Stimulated activated CD8-positive, alpha-beta memory T cell treated with anti-CD3 and anti-CD28 coated beads, Interleukin-12 subunit alpha, Interleukin-12 subunit beta, amount 100 ng/mL, for 24 hours (primary cell): ENCODE data around the gene TBC1D2.
"Not testable (repeated sequence)": the region's sequence is repeated elsewhere in the genome, so short reads cannot be mapped to it uniquely, and the experiment has no call there.

ENCODE experiments used
- DNase-seq: peaks from one replicate; pipeline ENCODE4 v3.0.0-alpha.2; 2020; ENCODE audit errors: extremely low read depth

The TBC1D2 gene

GRCh38 chr9:98187926-98188325, 67.5 kb downstream of the TBC1D2 start:
- DNase-seq, result no peak

DNA sequence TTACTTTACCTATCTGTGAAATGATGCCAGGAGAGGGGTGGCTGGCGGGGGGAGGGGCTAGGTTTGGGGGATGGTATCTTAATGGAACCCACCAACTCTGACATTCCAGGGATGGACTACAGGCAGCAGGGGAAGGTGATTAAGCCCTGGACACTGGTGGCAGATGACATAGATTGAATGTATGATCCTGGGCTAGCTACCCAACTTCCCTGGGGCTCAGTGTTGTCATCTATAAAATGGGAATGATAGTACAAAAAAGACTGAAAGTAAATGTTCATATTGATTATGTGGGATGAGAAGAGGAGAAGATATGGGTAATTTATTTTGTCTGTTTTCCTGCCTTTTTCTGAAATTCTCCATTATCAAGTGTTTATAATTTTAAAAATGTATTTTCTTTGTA, 69.2 kb downstream of the TBC1D2 start:
- no peak for DNase-seq

GRCh38 chr9:98185611-98186171, 69.8 kb downstream of the TBC1D2 start:
- no peak for DNase-seq

GRCh38 chr9:98185021-98185567, 70.4 kb downstream of the TBC1D2 start:
- no peak for DNase-seq

DNA sequence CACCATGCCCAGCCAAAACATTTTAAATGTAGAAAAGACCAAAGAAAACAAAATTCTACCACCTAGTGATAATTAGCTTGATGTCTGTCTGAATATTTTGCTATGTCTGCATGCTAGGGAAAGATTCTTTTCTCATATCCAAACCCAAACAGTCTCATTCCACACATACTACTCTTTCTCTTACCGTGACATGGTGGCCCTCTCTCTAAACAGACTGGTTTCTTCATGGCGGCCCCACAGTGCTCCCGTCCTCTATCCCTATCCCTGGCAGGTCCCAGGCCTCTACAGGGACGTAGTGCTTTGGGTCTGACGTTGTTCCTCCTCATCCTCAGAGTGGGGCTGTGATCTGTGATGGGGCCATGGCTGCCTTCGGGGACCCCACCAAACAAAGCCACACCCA, 71.1 kb downstream of the TBC1D2 start:
- DNase-seq, result no peak

DNA sequence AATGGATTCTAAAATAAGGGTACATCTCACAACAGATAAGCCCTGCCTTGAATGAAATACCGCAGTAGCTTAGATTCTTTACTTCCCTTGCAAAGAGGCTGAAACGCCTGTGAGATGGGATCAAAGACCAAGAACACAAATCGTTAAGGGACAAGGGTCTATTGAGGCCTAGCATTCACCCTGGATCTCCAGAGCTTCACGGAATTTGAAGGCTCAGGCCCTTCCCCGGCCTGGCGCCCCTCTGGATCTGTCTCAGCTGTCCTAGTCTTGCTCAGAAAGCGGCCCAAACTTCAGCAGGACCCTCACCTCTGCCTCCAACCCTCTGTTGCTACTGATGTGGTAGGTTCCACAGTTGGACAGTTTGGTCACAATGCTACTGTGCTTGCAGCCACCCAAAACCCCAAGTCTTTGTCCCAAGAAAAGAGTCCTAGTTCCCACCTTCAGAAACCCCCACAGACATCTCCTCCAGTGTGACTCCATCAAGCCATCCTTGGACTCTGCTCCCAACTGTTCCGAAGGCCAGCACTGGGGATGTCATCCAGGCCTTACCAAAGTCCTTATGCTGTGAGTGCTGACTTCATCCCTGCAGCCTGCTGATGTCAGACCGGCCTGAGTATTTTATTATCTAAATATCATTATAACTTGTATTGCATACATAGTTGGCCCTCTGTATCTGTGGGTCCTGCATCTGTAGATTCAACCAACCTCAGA, 72.4 kb downstream of the TBC1D2 start:
- no peak for DNase-seq

DNA sequence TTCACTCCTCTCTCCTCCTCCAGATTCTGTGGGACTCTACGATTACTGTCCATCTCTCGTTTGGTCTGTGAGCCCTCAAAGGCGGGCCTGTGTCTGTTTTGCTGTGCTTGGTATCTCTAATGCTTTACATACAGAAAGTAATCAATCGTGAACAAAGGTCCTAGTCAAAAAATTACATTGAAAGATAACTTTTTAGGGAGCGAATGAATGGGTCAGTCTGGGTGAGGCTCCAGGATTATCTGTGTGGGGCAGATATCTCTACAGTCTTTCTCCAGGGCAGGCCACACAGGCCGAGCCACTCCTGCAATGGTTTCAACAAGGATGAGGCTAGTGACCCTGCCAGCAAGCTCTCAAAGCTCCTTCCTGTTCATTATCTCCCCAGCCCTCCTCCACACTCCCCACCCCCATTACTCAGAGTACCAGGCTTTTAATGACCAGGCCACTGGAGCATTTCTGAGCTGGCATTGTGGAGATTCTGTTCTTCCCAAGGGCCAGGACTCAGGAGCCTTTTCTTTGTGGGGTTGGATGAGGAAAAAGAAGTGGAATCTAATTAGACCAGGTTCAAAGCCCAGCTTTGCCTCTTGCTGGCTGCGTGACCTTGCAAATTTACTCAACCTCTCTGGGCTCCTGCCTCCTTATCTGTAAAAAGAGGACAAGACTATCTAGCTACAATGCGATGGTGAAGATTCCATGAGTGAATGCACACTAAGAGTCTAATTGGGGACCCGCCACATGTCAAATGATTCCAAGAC, 73.2 kb downstream of the TBC1D2 start:
- no peak for DNase-seq

GRCh38 chr9:98181746-98182068, 73.7 kb downstream of the TBC1D2 start:
- DNase-seq, result no peak

DNA sequence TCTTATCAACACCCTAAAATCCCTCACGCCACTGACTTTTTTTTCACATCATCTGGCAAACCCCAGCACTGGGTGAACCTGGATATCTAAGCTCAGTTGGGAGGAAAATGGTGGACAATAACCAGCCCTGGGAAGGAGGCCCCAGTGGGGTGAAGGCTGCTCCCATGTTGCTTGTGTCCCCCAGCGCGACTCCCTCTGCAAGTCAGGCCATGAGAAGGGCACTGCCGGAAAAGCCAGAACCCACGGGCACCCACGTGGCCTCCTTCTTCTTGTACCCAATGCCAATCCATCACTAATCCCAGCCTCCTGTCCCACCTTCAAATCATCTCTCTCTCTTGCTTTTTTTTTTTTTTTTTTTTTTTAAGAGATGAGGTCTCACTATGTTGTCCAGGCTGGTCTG, 74.5 kb downstream of the TBC1D2 start:
- no peak for DNase-seq

DNA sequence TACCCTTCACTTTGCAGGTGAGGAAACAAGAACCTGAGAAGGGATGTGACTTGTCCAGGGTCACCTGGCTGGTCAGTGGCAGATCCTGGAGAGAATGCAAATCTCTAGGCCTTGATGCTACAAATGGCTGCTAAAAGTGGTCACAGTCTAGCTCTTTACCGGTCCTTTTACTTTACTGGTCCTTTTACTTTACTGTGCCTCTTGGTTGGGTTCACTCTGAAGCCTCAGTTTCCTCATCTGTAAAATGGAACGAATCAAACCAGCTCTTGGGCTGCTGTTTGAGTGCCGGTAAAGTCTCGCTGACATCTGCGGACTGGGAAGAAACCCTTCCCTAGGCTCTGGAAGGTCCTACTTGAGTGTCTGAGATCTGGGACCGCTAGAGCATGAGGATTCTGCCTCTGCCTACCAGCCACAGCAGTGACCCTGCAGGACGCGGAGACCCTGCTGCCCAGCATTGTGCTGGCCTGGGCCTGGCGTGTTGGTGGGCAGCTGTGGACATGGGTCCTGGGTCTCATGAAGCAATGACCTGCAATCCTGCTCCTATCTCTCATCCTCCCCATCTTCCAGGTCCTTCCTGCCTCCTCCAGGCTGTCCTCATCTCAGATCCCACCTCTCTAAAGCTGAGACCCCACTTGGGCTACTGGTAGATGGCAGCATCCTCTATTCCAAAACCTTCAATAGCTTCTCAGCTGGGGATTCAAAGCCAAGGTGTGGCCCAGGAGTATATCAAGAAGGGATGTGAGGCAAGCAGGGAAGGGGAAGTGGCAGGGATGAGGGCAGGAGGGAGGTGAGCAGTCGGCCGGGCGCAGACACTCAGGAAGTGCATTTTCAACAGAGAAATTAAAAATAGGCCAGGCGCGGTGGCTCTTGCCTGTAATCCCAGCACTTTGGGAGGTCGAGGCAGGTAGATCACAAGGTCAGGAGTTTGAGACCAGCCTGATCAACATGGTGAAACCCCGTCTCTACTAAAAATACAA, 76.3 kb downstream of the TBC1D2 start:
- DNase-seq, result no peak

- DNase-seq, result no peak
Observed at GRCh38 chr9:98176391-98177259, 78.8 kb downstream of the TBC1D2 start.

GRCh38 chr9:98175762-98176161, 79.7 kb downstream of the TBC1D2 start:
- no peak for DNase-seq

DNA sequence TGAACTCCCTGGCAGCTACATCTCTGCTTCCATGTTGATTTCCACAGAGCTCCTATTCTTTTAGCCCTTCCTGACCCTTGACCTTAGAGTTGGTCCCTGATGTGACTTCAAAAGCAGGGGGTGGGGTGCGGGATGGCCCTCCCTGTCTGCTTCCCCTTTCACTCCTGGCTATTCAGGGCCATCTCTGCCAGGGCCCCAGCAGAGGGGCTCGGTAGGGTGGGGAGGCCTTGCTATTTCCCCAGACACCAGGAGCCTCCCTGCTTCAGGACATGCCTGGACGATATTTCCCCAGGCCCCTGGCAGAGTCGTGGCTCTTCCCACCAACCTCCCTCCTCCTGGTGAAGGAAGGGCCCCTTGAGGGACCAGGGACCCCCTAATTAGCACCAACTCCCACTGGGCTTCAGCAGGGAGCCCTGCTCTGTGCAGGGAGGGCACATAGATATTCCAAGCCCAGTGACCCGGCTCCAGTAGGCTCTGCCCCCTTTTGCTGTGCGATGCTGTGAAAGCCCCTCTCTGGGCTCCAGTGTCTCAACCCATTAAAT, 80.3 kb downstream of the TBC1D2 start:
- no peak for DNase-seq

- DNase-seq, result not testable (repeated sequence)
Observed at GRCh38 chr9:98174502-98174918, 80.9 kb downstream of the TBC1D2 start.

GRCh38 chr9:98173181-98173580, 82.3 kb downstream of the TBC1D2 start:
- DNase-seq, result no peak

DNA sequence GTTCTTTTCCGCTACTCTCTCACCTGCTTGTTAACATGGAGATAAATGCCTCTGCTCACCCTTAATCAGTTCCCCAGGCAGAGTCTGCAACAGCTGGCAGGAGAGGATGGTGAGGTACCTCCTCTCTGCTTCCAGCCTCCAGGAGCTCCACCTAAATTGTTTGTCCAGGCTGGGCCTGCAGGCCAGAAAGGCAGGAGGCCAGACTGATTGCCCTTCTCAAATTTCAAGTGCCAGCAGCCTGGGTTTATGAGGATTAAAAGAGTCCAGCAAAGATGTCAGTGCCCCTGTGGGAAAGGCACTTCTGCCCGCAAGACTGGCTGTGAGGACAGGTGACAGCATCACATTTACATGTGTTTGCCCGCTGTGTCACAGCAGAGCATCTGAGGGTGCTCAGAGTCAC, 82.8 kb downstream of the TBC1D2 start:
- no peak for DNase-seq

DNA sequence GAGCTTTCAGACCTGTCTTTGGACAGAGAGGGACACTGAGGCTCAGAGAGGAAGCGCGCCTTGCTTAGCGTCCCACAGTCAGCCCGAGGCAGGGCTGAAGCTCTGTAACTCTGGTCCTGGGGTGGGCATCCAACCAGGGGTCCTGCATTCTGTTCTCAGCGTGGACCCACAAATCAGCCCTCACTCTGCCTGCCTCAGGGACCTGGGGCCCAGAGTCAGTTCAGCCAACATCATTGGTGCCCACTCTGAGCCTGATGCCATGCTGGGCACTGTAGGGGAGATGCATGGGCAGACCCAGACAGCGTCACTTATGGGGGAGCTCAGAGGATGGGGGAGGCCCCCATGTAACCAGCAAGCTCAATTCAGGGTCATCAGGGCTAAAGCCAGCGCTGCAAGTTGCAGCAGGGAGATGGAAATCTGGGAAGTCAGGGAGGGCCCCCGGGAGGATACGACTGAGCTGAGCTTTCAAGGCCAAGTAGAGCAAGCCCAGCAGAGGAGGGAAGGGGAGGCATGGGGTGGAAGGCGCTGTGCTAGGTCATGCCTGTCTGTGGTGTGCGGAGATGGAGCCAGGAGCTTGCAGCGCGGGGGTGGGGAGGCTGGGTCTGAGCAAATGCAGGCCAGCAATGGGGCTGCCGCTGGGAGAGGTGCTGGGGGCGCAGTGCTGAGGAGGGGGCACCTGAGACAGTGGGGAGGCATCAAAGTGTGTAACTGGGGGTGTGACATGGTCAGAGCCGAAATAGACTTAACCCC, 84.1 kb downstream of the TBC1D2 start:
- DNase-seq, result no peak

DNA sequence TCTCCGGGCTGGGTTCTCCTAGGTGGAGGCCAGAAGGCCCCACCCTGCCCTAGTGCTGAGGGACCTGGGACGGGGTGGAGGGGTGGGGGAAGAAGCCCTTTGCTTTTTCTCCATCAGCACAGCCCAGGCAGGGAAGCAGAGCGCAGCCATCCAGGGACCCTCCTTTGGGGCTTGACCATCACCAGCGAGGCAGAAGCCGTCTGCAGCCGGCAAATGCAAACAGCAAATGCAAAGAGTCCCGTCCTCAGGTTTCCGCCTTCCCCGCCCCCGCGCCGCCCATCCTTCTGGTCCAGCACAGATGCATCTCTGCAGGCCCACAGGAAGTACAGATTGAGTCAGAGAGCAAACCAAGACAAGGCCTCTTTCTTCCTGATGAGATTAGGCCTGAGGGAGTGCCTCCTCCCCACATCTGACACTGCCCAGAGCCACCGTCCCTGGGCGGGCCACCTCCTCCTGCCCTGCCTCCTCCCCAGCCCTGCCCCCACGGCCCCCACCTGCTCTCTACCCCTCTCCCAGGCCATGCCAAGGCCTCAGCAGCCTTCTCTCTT, 86.4 kb downstream of the TBC1D2 start:
- no peak for DNase-seq

- DNase-seq, result no peak
Observed at GRCh38 chr9:98168153-98168780, 87.2 kb downstream of the TBC1D2 start.
